Measurements from ENCODE around the gene KRTAP5-6. TPM values are rescaled to one million over a fixed set of nuclear protein-coding genes. Genes with fewer than 3 reads are reported as not detected.

Gene KRTAP5-6
- total RNA-seq, 2 donors from 2014 or later = not detected

DNA sequence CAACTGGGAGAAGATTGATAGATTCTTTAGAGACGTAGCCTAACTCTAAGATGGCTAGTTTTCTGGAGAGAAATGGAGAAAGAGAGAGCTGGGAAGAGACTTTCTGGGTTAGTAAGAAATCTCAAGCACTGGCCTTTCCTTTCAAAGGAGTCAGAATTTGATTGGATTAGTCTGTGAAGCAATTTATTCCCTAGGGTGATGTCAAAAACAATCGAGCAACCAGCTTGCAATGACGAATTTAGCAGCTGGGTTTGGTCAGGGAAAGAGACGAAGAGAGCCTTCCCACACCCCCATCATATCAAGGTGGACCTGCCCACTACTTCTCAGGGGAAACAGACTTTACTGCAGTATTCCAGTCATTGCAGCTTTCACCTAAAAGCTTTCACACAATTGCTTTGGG is 10.8 kb downstream of the KRTAP5-6 start:
- no peak overlapping the region for H3K27ac Mint-ChIP-seq
- peaks cover 16% of the 10 kb centered on the region for H3K4me1 Mint-ChIP-seq (ENCODE audit: low read depth)
- DNase-seq (no peak), ATAC-seq (replicated peaks in 1 of 2) (no peak)
- no peaks in the 10 kb centered on the region for H3K27me3 Mint-ChIP-seq (ENCODE audit: low read depth)
- peaks cover 0 to 1% of the 10 kb centered on the region in 2 donors for H3K36me3 Mint-ChIP-seq (ENCODE audit: insufficient read depth in 2 of 2)
- H3K4me3 Mint-ChIP-seq = no peak overlapping the region
- H3K9me3 Mint-ChIP-seq = no peaks in the 10 kb centered on the region

DNA sequence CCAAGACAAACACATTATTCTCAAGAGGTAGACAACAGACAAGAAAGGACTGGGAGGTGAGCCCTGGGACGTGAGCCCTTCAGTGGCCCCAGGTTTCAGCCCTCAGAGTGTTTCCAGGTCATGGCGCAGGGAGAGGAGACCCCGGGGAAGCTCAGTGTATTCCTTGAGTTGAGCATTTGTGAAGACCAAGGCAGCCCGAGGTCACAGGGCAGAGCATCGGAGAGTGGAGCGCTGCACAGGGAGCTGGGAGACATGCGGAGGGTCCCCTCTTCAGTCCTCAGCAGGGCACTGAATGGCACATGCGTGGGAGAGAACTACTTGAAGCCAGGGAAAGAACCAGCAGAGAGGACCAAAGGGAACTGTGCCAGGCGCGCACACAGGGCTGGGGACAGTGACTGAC is 11.7 kb downstream of the KRTAP5-6 start:
- DNase-seq (no peak), ATAC-seq (replicated peaks in 1 of 2) (no peak)
- H3K4me1 Mint-ChIP-seq (ENCODE audit: low read depth) = peaks cover 16% of the 10 kb centered on the region
- peak overlapping the region; percentile 74 for H3K27ac Mint-ChIP-seq
- H3K9me3 Mint-ChIP-seq = no peaks in the 10 kb centered on the region
- no peaks in the 10 kb centered on the region for H3K27me3 Mint-ChIP-seq (ENCODE audit: low read depth)
- H3K4me3 Mint-ChIP-seq = no peak overlapping the region
- no peaks in the 10 kb centered on the region for H3K36me3 Mint-ChIP-seq (ENCODE audit: insufficient read depth in 2 of 2)

DNA sequence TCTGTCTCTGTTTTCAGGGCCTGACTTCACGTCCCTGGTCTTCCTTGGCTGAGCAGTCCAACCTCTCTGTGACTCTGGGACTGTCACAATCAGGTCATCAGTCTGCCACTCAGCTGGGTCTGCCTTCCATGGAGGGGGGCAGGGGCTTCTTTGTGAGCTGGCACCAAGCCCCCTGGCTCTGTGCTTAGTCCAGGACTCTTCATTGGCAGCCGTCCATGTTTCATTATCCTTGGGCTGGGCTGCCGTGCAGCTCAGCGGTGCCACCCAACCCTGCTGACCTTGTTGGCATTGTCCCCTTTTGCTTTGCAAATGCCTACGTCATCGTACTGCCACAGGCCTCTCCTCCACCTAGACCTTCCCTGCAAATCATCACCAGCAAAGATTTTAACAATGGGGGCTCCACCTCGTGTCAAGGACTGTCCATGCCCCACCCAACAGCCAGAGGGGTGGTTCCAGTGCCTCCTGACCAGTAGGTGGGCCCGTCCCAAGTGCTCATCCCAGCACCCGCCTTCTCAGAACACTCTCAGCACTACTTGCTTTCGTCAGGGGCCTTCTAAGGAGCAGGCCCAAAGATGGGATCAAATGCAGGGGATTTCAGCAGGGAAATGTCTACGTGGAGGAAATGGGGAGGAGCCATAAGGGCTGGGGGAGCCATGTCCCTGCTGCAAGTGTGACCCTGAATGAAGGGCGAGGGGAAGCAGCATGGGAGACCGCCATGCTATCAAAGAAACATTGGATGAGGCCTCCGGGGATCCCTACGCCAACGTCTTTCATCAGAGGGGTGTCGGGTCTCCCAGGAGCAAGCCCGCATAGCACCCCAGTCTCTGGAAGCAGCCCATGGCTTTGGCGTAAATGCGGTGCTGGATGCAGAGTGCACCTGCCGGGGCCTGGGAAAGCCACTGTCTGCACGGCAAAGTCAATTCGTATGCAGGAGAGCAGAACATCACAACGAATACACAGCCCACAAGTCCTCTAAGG is 18.2 kb downstream of the KRTAP5-6 start:
- no peak overlapping the region for H3K27ac Mint-ChIP-seq
- DNase-seq (no peak), ATAC-seq (replicated peaks in 1 of 2) (no peak)
- H3K9me3 Mint-ChIP-seq = no peaks in the 10 kb centered on the region
- no peaks in the 10 kb centered on the region for H3K36me3 Mint-ChIP-seq (ENCODE audit: insufficient read depth in 2 of 2)
- no peaks in the 10 kb centered on the region for H3K4me1 Mint-ChIP-seq (ENCODE audit: low read depth)
- no peaks in the 10 kb centered on the region for H3K27me3 Mint-ChIP-seq (ENCODE audit: low read depth)
- H3K4me3 Mint-ChIP-seq = no peak overlapping the region

DNA sequence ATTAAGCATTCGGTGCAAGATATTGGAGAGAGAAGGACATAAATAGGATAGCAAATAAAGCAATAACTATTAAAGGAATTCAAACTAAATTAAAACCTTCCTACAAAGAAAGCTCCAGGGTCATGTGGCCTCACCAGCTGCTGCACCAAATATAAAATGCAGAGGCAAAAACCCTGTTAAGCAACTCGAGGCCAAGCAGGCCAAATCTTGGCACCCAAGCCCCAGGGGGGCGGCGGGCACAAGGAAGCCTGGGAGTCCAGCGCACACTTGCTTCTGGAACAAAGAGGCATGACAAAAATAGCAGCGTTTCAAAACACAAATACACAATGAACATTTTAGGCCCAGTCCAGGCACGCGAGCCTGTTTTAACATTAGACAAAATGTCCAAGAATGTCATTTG is 20.8 kb downstream of the KRTAP5-6 start:
- DNase-seq = no peak
- H3K36me3 Mint-ChIP-seq (ENCODE audit: insufficient read depth in 2 of 2) = no peaks in the 10 kb centered on the region
- ATAC-seq (replicated peaks in 1 of 2) = no peak
- H3K27ac Mint-ChIP-seq = no peak overlapping the region
- H3K9me3 Mint-ChIP-seq = no peaks in the 10 kb centered on the region
- H3K27me3 Mint-ChIP-seq (ENCODE audit: low read depth) = no peaks in the 10 kb centered on the region
- H3K4me3 Mint-ChIP-seq = no peak overlapping the region
- H3K4me1 Mint-ChIP-seq (ENCODE audit: low read depth) = no peaks in the 10 kb centered on the region

DNA sequence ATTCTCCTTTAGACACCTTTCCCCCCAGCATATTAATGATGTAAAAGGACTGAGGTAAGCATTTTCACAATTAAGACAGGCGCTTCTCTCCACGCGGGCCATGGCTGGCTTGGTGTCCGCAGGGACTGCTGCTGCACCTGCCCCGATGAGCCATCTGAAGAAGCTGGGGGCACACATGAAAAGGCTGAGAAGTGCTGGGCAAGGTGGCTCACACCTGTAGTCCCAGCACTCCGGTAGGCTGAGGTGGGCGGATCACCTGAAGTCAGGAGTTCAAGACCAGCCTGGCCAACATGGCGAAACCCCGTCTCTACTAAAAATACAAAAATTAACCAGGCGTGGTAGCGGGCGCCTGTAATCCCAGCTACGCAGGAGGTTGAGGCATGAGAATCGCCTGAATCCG is 21.3 kb downstream of the KRTAP5-6 start:
- no peak for DNase-seq
- no peaks in the 10 kb centered on the region for H3K4me1 Mint-ChIP-seq (ENCODE audit: low read depth)
- no peak overlapping the region for H3K27ac Mint-ChIP-seq
- no peak for ATAC-seq (replicated peaks in 1 of 2)
- no peaks in the 10 kb centered on the region for H3K36me3 Mint-ChIP-seq (ENCODE audit: insufficient read depth in 2 of 2)
- no peaks in the 10 kb centered on the region for H3K9me3 Mint-ChIP-seq
- no peak overlapping the region for H3K4me3 Mint-ChIP-seq
- H3K27me3 Mint-ChIP-seq (ENCODE audit: low read depth) = no peaks in the 10 kb centered on the region

DNA sequence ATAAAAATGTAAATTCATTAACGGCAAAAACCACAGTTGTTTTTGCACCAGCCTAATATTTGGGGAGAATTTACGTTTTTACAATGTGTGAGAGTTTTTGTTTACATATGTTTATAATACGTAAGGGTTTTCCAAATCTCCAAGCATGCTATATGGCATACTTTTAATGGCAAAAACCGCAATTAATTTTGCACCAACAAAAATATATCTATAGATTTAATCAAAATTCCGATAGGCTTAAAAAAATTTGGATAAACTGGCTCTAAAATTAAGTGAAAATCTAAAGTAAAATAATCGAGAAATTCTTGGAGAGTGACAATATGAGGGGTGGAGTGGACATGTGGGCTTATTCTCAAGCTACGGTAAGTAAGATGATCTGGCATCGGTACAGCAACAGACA is 22.8 kb downstream of the KRTAP5-6 start:
- Mint-ChIP-seq H3K27me3 (ENCODE audit: low read depth) (peaks cover 4% of the 10 kb centered on the region), H3K9me3 (no peaks in the 10 kb centered on the region), H3K36me3 (ENCODE audit: insufficient read depth in 2 of 2) (no peaks in the 10 kb centered on the region), H3K27ac (peak overlapping the region; percentile 39), H3K4me3 (no peak overlapping the region), H3K4me1 (ENCODE audit: low read depth) (no peaks in the 10 kb centered on the region)
- DNase-seq (no peak), ATAC-seq (replicated peaks in 1 of 2) (no peak)

DNA sequence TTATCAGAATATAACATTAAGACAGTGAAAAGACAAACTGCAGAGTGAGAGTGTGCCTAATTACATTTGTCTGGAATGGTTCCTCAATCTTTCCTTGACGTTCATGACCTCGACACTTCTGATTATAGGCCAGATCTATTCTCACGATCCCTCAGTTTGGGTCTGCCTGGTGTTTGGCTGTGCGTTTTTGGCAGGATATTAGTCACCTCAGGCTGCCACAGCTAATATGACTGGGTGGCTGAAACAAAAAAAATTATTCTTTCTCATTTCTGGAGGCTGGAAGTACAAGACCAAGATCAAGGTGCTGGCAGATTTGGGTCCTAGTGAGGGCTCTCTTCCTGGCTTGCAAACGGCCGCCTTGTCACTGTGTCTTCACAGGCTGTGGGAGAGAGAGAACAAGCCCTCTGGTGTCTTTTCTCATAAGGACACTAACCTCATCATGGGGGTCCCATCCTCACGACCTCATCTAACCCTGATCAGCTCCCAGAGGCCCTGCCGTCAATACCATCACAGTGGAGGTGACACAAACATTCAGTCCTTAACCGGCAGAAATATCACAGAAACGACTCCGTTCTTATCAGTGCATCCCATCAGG is 30.2 kb downstream of the KRTAP5-6 start:
- H3K9me3 Mint-ChIP-seq = peaks cover 9 to 10% of the 10 kb centered on the region in 2 donors
- H3K4me3 Mint-ChIP-seq = peak overlapping the region in 1 of 2 donors; percentile 11
- peaks cover 0 to 5% of the 10 kb centered on the region in 2 donors for H3K36me3 Mint-ChIP-seq (ENCODE audit: insufficient read depth in 2 of 2)
- H3K4me1 Mint-ChIP-seq (ENCODE audit: low read depth) = peaks cover 35% of the 10 kb centered on the region
- H3K27ac Mint-ChIP-seq = peak overlapping the region; percentile 27
- DNase-seq (peak; percentile 15 to 23), ATAC-seq (replicated peaks in 1 of 2) (peak; percentile 70 to 74)
- peaks cover 17% of the 10 kb centered on the region for H3K27me3 Mint-ChIP-seq (ENCODE audit: low read depth)

DNA sequence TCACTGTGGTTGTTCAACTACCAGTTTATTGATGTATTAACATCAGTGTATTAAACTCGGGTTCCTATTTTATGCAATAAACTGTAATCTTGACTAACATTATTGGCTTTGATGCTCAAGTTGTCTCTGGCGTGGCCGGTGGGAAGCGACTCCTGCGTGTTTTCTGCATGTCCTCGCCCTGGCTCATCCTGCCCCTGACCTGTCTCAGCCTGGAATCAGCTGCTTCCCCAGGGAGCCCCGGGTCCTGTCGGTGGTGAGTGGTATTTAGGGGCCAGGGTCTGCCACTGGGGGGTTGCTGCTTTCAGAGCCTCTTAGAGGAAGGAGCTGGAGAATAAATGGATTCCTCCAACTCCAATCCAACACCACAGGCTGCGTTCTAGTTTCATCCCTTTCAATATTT is 30.9 kb downstream of the KRTAP5-6 start:
- no peak for DNase-seq
- Mint-ChIP-seq H3K36me3 (ENCODE audit: insufficient read depth in 2 of 2) (peaks cover 0 to 5% of the 10 kb centered on the region in 2 donors), H3K4me1 (ENCODE audit: low read depth) (peaks cover 35% of the 10 kb centered on the region), H3K4me3 (peak overlapping the region; percentile 31 to 56), H3K27ac (peak overlapping the region; percentile 27), H3K27me3 (ENCODE audit: low read depth) (peaks cover 17% of the 10 kb centered on the region), H3K9me3 (peaks cover 9 to 10% of the 10 kb centered on the region in 2 donors)
- ATAC-seq (replicated peaks in 1 of 2) = no peak

DNA sequence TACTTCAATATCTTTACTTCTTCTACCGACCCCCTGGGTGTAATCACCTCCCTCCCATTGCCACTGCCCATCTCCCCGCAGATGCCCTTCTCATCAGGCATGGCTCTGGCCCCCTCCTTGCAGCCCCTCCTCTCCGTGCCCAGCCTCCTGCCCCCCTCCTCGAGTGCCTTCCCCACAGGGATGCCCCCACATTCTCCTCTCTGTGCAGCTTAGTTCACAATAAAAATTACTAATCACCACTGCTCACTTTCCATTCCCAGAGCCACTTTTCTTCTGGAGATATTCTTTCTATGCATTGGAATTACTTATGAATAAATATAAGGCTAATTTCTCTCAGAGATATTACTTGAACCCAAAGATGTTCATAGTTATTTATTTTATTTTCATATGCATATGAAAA is 31.3 kb downstream of the KRTAP5-6 start:
- peaks cover 35% of the 10 kb centered on the region for H3K4me1 Mint-ChIP-seq (ENCODE audit: low read depth)
- H3K27ac Mint-ChIP-seq = peak overlapping the region; percentile 40
- peaks cover 0 to 5% of the 10 kb centered on the region in 2 donors for H3K36me3 Mint-ChIP-seq (ENCODE audit: insufficient read depth in 2 of 2)
- peak overlapping the region in 1 of 2 donors; percentile 56 for H3K4me3 Mint-ChIP-seq
- peaks cover 9 to 10% of the 10 kb centered on the region in 2 donors for H3K9me3 Mint-ChIP-seq
- DNase-seq = no peak
- ATAC-seq (replicated peaks in 1 of 2) = no peak
- peaks cover 17% of the 10 kb centered on the region for H3K27me3 Mint-ChIP-seq (ENCODE audit: low read depth)

DNA sequence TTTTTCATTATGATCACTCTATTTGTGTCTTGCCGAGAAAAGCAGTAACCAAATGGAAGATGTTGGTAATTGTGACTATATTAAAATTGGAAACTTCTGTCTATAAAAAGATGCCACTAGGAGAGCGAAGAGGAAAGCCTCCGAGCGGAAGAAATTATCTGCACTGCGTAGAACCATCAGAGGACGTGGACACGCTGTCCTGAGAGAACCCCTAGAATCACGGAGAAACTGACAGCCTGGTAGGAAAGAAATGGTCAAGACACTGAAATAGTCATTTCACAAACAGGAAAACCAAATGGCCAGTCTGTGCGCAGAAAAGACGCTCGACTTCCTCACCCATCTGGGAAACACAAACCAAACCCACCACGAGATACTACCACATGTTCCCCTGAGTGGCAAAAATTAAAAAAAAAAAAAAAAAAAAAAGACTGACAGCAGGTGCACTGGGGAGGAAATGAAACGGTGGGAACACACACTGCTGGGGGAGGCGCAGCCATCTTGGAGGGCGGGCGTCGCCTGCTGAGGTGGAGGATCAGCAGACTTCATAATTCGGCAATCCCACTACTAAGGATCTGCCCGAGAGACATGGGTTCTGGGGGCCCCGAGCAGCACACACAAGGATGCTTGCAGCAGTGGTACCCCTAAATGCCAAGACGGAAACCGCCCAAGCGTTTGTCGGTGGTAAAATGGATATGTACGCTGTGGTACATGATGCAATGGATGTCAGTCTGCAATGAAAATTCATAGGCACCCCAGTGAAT is 32.1 kb downstream of the KRTAP5-6 start:
- Mint-ChIP-seq H3K27me3 (ENCODE audit: low read depth) (peaks cover 17% of the 10 kb centered on the region), H3K27ac (peak overlapping the region; percentile 88), H3K4me3 (peak overlapping the region; percentile 56 to 83), H3K36me3 (ENCODE audit: insufficient read depth in 2 of 2) (peaks cover 0 to 5% of the 10 kb centered on the region in 2 donors), H3K4me1 (ENCODE audit: low read depth) (peaks cover 42% of the 10 kb centered on the region), H3K9me3 (peaks cover 9 to 10% of the 10 kb centered on the region in 2 donors)
- DNase-seq (peak; percentile 22 to 31), ATAC-seq (replicated peaks in 1 of 2) (peak; percentile 68 to 69)

DNA sequence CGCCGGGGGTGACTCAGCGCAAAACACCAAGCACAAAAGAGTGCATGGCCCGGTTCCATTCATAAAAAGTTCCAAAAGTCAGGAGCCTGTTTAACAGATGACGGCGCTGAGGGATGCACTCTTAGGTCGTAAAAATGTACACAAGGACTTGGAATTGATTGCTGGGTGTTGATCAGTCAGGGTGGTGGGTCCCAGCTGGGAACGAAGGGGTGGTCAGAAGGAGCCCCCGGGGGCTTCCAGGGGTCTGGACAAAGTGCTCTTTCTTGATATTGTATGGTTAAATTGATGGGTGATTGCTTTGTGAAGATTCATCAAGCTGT is 32.7 kb downstream of the KRTAP5-6 start:
- H3K4me3 Mint-ChIP-seq = peak overlapping the region in 1 of 2 donors; percentile 56
- peaks cover 0 to 5% of the 10 kb centered on the region in 2 donors for H3K36me3 Mint-ChIP-seq (ENCODE audit: insufficient read depth in 2 of 2)
- no peak overlapping the region for H3K27ac Mint-ChIP-seq
- no peak for DNase-seq
- H3K27me3 Mint-ChIP-seq (ENCODE audit: low read depth) = peaks cover 14% of the 10 kb centered on the region
- H3K9me3 Mint-ChIP-seq = peaks cover 9 to 10% of the 10 kb centered on the region in 2 donors
- ATAC-seq (replicated peaks in 1 of 2) = peak in 1 of 2 donors; percentile 6
- peaks cover 46% of the 10 kb centered on the region for H3K4me1 Mint-ChIP-seq (ENCODE audit: low read depth)

DNA sequence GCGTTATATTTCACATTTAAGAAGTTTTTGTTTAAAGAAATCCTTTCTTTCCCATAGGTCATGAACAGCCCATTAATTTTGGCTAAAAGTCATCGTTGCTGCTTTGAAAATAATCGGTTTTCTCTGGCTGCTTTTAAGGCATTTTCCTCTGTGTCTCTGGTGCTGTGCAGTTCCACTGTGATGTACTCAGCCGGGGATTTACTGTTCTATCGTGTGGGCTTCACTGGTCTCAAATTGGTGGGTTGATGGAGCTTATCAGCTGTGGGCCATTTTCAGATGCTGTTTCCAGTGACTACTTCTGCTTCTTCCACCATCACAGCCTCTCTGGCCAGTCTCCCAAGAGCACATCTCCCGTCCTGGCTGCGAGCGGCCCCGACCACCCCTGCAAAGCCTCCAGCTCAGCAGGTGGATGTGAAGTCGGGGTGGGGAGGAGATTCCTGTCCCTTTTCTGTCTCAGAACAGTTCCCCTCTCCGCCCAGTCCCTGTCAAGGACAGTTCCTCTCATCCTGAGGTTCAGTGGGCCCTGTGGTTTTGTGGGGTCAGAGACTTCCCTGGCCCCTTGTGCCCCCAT is 33.1 kb downstream of the KRTAP5-6 start:
- Mint-ChIP-seq H3K36me3 (ENCODE audit: insufficient read depth in 2 of 2) (peaks cover 0 to 5% of the 10 kb centered on the region in 2 donors), H3K4me1 (ENCODE audit: low read depth) (peaks cover 46% of the 10 kb centered on the region), H3K27ac (no peak overlapping the region), H3K27me3 (ENCODE audit: low read depth) (peaks cover 12% of the 10 kb centered on the region), H3K4me3 (no peak overlapping the region), H3K9me3 (peaks cover 9 to 10% of the 10 kb centered on the region in 2 donors)
- DNase-seq = no peak
- no peak for ATAC-seq (replicated peaks in 1 of 2)
